NCI-H187 (cell line): ENCODE results near the gene ZMYND15.

Experiments used
- DNase-seq, 2 experiments: peaks; one replicate each; lab custom pipeline; 2025; lab: John Stamatoyannopoulos, UW

Gene ZMYND15

GRCh38 chr17:4742629-4743028, 3.0 kb downstream of the ZMYND15 start:
- DNase-seq = no peak

GRCh38 chr17:4743216-4743615, 3.6 kb downstream of the ZMYND15 start:
- DNase-seq = no peak

GRCh38 chr17:4743898-4744297, 4.3 kb downstream of the ZMYND15 start:
- DNase-seq = no peak

- no peak for DNase-seq
These were observed 5.7 kb downstream of the ZMYND15 start for GRCh38 chr17:4744999-4745969.

GRCh38 chr17:4747847-4748246, 8.2 kb downstream of the ZMYND15 start:
- DNase-seq = no peak

GRCh38 chr17:4748686-4749085, 9.1 kb downstream of the ZMYND15 start:
- DNase-seq = no peak

GRCh38 chr17:4750606-4751005, 11.0 kb downstream of the ZMYND15 start:
- DNase-seq = no peak

- DNase-seq = no peak
These were observed 12.3 kb downstream of the ZMYND15 start for GRCh38 chr17:4751932-4752331.

- no peak for DNase-seq
These were observed 13.8 kb downstream of the ZMYND15 start for GRCh38 chr17:4753392-4753791.

- DNase-seq = no peak
These were observed 20.2 kb downstream of the ZMYND15 start for GRCh38 chr17:4759776-4760236.

GRCh38 chr17:4764595-4764994, 25.0 kb downstream of the ZMYND15 start:
- DNase-seq = no peak

GRCh38 chr17:4766201-4766600, 26.6 kb downstream of the ZMYND15 start:
- no peak for DNase-seq

GRCh38 chr17:4766723-4767122, 27.1 kb downstream of the ZMYND15 start:
- DNase-seq = no peak

- DNase-seq = no peak
These were observed 28.7 kb downstream of the ZMYND15 start for GRCh38 chr17:4768298-4768697.

- DNase-seq = no peak
These were observed 30.0 kb downstream of the ZMYND15 start for GRCh38 chr17:4769628-4770027.

- no peak for DNase-seq
These were observed 32.0 kb downstream of the ZMYND15 start, which contains the start of gene TM4SF5 for GRCh38 chr17:4771519-4772234. TSS of gene TM4SF5 (plus strand) at chr17:4771886. CDS start at chr17:4771923, 37 bp downstream.

GRCh38 chr17:4772235-4772613, 32.6 kb downstream of the ZMYND15 start:
- no peak for DNase-seq

- no peak for DNase-seq
These were observed 38.5 kb downstream of the ZMYND15 start for GRCh38 chr17:4777969-4778760.

GRCh38 chr17:4780325-4780955, 40.8 kb downstream of the ZMYND15 start:
- no peak for DNase-seq

GRCh38 chr17:4782652-4783051, 43.0 kb downstream of the ZMYND15 start:
- no peak for DNase-seq

- no peak for DNase-seq
These were observed 45.9 kb downstream of the ZMYND15 start for GRCh38 chr17:4785311-4786105.
